GM12878 (cell line): ENCODE data around the gene IMMP2L.
"Not testable (repeated sequence)": the region's sequence is repeated elsewhere in the genome, so short reads cannot be mapped to it uniquely, and the experiment has no call there.

Experiments
- ATF7 ChIP-seq: fragments of 450-650 bp; IDR thresholded peaks from 2 replicates; pipeline ENCODE4 v1.6.1; 2016; ENCODE audit warnings: low read depth, mild to moderate bottlenecking
- CHD2 ChIP-seq: IDR thresholded peaks from 2 replicates; pipeline ENCODE4 v1.6.1; 2011; ENCODE audit warnings: low read depth, low read length, improper control_type of control experiment, borderline replicate concordance
- EZH2 ChIP-seq: IDR thresholded peaks from 2 replicates; pipeline ENCODE4 v1.6.1; 2012; ENCODE audit warnings: low read depth, mild to moderate bottlenecking, control low read depth, inconsistent platforms, low read length, borderline replicate concordance; ENCODE audit not compliant: control insufficient read depth
- JUND ChIP-seq: IDR thresholded peaks from 2 replicates; pipeline ENCODE4 v1.6.1; 2012; ENCODE audit warnings: low read depth, mild to moderate bottlenecking, low read length, improper control_type of control experiment, moderate library complexity
- MEF2A ChIP-seq: IDR thresholded peaks from 2 replicates; pipeline ENCODE4 v1.6.1; 2011; ENCODE audit warnings: low read depth, mild to moderate bottlenecking, low read length, moderate library complexity; ENCODE audit not compliant: insufficient read depth
- POLR2AphosphoS5 ChIP-seq: IDR thresholded peaks from 2 replicates; pipeline ENCODE4 v1.6.1; 2011; ENCODE audit warnings: mild to moderate bottlenecking, low read length, inconsistent platforms
- RFX5 ChIP-seq: IDR thresholded peaks from 2 replicates; pipeline ENCODE4 v1.6.1; 2011; ENCODE audit warnings: low read depth, low read length, improper control_type of control experiment
- SIN3A ChIP-seq: IDR thresholded peaks from 2 replicates; pipeline ENCODE4 v1.6.1; 2012; ENCODE audit warnings: low read depth, low read length, improper control_type of control experiment
- ZNF384 ChIP-seq: IDR thresholded peaks from 2 replicates; pipeline ENCODE4 v1.6.1; 2012; ENCODE audit warnings: low read depth, mild to moderate bottlenecking, low read length, improper control_type of control experiment, borderline replicate concordance
- TF ChIP-seq, protein P1 (sequence below): fragments of 450-650 bp; formaldehyde crosslinking; IDR thresholded peaks from 2 replicates; pipeline ENCODE4 v1.5.0; 2022; ENCODE audit warnings: mild to moderate bottlenecking, missing genetic modification characterization
- TF ChIP-seq, protein P2 (sequence below), 3 experiments: IDR thresholded peaks in 2 of 3; conservative IDR thresholded peaks in 1 of 3; 2 replicates each; pipeline ENCODE4 v1.5.1; 2011; ENCODE audit warnings: low read depth in 3 of 3, low read length in 3 of 3, mild to moderate bottlenecking in 3 of 3, control low read depth in 2 of 3, moderate library complexity in 2 of 3, inconsistent platforms in 1 of 3, mixed read lengths in 1 of 3; ENCODE audit not compliant: control insufficient read depth in 2 of 3, insufficient read depth in 1 of 3; ENCODE audit errors: extremely low read depth in 1 of 3
- TF ChIP-seq, protein P3 (sequence below): fragments of 450-650 bp; IDR thresholded peaks from 2 replicates; pipeline ENCODE4 v1.6.1; 2017; ENCODE audit warnings: mild to moderate bottlenecking, moderate library complexity

DNA sequence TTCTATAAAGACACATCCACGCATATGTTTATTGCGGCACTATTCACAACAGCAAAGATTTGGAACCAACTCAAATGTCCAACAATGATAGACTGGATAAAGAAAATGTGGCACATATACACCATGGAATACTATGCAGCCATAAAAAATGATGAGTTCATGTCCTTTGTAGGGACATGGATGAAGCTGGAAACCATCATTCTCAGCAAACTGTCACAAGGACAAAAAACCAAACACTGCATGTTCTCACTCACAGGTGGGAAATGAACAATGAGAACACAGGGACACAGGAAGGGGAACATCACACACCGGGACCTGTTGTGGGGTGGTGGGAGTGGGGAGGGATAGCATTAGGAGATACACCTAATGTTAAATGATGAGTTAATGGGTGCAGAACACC is 238.6 kb downstream of the IMMP2L start:
- TF ChIP-seq ATF7, EZH2, SIN3A, CHD2, JUND, ZNF384, RFX5, POLR2AphosphoS5, MEF2A: not testable (repeated sequence)
- TF ChIP-seq, protein P1, sequence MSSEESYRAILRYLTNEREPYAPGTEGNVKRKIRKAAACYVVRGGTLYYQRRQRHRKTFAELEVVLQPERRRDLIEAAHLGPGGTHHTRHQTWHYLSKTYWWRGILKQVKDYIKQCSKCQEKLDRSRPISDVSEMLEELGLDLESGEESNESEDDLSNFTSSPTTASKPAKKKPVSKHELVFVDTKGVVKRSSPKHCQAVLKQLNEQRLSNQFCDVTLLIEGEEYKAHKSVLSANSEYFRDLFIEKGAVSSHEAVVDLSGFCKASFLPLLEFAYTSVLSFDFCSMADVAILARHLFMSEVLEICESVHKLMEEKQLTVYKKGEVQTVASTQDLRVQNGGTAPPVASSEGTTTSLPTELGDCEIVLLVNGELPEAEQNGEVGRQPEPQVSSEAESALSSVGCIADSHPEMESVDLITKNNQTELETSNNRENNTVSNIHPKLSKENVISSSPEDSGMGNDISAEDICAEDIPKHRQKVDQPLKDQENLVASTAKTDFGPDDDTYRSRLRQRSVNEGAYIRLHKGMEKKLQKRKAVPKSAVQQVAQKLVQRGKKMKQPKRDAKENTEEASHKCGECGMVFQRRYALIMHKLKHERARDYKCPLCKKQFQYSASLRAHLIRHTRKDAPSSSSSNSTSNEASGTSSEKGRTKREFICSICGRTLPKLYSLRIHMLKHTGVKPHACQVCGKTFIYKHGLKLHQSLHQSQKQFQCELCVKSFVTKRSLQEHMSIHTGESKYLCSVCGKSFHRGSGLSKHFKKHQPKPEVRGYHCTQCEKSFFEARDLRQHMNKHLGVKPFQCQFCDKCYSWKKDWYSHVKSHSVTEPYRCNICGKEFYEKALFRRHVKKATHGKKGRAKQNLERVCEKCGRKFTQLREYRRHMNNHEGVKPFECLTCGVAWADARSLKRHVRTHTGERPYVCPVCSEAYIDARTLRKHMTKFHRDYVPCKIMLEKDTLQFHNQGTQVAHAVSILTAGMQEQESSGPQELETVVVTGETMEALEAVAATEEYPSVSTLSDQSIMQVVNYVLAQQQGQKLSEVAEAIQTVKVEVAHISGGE (CRISPR knock-in tag): not testable (repeated sequence)
- TF ChIP-seq, protein P2, sequence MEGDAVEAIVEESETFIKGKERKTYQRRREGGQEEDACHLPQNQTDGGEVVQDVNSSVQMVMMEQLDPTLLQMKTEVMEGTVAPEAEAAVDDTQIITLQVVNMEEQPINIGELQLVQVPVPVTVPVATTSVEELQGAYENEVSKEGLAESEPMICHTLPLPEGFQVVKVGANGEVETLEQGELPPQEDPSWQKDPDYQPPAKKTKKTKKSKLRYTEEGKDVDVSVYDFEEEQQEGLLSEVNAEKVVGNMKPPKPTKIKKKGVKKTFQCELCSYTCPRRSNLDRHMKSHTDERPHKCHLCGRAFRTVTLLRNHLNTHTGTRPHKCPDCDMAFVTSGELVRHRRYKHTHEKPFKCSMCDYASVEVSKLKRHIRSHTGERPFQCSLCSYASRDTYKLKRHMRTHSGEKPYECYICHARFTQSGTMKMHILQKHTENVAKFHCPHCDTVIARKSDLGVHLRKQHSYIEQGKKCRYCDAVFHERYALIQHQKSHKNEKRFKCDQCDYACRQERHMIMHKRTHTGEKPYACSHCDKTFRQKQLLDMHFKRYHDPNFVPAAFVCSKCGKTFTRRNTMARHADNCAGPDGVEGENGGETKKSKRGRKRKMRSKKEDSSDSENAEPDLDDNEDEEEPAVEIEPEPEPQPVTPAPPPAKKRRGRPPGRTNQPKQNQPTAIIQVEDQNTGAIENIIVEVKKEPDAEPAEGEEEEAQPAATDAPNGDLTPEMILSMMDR (IDR thresholded peaks at IDR 0.05 in 2 of 3, conservative IDR thresholded peaks at IDR 0.05 in 1 of 3; ENCODE audit: control insufficient read depth in 2 of 3, extremely low read depth in 1 of 3, insufficient read depth in 1 of 3, low read depth in 3 of 3, low read length in 3 of 3): not testable (repeated sequence)
- TF ChIP-seq, protein P3, sequence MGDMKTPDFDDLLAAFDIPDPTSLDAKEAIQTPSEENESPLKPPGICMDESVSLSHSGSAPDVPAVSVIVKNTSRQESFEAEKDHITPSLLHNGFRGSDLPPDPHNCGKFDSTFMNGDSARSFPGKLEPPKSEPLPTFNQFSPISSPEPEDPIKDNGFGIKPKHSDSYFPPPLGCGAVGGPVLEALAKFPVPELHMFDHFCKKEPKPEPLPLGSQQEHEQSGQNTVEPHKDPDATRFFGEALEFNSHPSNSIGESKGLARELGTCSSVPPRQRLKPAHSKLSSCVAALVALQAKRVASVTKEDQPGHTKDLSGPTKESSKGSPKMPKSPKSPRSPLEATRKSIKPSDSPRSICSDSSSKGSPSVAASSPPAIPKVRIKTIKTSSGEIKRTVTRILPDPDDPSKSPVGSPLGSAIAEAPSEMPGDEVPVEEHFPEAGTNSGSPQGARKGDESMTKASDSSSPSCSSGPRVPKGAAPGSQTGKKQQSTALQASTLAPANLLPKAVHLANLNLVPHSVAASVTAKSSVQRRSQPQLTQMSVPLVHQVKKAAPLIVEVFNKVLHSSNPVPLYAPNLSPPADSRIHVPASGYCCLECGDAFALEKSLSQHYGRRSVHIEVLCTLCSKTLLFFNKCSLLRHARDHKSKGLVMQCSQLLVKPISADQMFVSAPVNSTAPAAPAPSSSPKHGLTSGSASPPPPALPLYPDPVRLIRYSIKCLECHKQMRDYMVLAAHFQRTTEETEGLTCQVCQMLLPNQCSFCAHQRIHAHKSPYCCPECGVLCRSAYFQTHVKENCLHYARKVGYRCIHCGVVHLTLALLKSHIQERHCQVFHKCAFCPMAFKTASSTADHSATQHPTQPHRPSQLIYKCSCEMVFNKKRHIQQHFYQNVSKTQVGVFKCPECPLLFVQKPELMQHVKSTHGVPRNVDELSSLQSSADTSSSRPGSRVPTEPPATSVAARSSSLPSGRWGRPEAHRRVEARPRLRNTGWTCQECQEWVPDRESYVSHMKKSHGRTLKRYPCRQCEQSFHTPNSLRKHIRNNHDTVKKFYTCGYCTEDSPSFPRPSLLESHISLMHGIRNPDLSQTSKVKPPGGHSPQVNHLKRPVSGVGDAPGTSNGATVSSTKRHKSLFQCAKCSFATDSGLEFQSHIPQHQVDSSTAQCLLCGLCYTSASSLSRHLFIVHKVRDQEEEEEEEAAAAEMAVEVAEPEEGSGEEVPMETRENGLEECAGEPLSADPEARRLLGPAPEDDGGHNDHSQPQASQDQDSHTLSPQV: not testable (repeated sequence)
